Uterus (tissue), 2 donors: ENCODE results near the gene CFAP97D1.

Source experiments
- POLR2A ChIP-seq, 2 donors: fragments of 450-650 bp; IDR thresholded peaks; one replicate each; pipeline ENCODE4 v1.6.1; 2016; ENCODE audit warnings: antibody characterized with exemption in 2 of 2, mild to moderate bottlenecking in 1 of 2, moderate library complexity in 1 of 2
- TF ChIP-seq, protein P1 (sequence below), 4 experiments: fragments of 200-600 bp in 2 of 4; fragments of 450-650 bp in 2 of 4; sonication (generic) in 2 of 4; IDR thresholded peaks; one replicate each; pipeline ENCODE4 v1.5.1; 2016 to 2019; ENCODE audit warnings: antibody characterized with exemption in 4 of 4, mild to moderate bottlenecking in 2 of 4, moderate library complexity in 1 of 4

- no peak for TF ChIP-seq POLR2A (IDR thresholded peaks at IDR 0.05)
- TF ChIP-seq, protein P1, sequence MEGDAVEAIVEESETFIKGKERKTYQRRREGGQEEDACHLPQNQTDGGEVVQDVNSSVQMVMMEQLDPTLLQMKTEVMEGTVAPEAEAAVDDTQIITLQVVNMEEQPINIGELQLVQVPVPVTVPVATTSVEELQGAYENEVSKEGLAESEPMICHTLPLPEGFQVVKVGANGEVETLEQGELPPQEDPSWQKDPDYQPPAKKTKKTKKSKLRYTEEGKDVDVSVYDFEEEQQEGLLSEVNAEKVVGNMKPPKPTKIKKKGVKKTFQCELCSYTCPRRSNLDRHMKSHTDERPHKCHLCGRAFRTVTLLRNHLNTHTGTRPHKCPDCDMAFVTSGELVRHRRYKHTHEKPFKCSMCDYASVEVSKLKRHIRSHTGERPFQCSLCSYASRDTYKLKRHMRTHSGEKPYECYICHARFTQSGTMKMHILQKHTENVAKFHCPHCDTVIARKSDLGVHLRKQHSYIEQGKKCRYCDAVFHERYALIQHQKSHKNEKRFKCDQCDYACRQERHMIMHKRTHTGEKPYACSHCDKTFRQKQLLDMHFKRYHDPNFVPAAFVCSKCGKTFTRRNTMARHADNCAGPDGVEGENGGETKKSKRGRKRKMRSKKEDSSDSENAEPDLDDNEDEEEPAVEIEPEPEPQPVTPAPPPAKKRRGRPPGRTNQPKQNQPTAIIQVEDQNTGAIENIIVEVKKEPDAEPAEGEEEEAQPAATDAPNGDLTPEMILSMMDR (IDR thresholded peaks at IDR 0.05) = no peak
These were observed 28.9 kb downstream of the CFAP97D1 start for GRCh38 chr17:43809121-43809520.
